ENCODE results near the gene DMAP1. TPM values are rescaled to one million over a fixed set of nuclear protein-coding genes. Genes with fewer than 3 reads are reported as not detected.

Gene DMAP1, protein sequence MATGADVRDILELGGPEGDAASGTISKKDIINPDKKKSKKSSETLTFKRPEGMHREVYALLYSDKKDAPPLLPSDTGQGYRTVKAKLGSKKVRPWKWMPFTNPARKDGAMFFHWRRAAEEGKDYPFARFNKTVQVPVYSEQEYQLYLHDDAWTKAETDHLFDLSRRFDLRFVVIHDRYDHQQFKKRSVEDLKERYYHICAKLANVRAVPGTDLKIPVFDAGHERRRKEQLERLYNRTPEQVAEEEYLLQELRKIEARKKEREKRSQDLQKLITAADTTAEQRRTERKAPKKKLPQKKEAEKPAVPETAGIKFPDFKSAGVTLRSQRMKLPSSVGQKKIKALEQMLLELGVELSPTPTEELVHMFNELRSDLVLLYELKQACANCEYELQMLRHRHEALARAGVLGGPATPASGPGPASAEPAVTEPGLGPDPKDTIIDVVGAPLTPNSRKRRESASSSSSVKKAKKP
- total RNA-seq (2021; ENCODE audit: unreplicated experiment) (27.8 TPM), Bru-seq, nascent RNA (percentile 71 among the genes with signal in this experiment), BruChase-seq, experiment 1, labeled RNA remaining after a 6-hour chase (percentile 91 among the genes with signal in this experiment), BruChase-seq, experiment 2, labeled RNA remaining after a 2-hour chase (percentile 88 among the genes with signal in this experiment)
- polyA plus RNA-seq (2012): 23.6 and 24.0 TPM in 2 replicates
- long read RNA-seq, full-length matches to known transcripts: 32 of 59 reads
- long read RNA-seq, partial matches to known transcripts: 9 of 59 reads
- long read RNA-seq, other reads (novel, unspliced or antisense): 18 of 59 reads

DNA sequence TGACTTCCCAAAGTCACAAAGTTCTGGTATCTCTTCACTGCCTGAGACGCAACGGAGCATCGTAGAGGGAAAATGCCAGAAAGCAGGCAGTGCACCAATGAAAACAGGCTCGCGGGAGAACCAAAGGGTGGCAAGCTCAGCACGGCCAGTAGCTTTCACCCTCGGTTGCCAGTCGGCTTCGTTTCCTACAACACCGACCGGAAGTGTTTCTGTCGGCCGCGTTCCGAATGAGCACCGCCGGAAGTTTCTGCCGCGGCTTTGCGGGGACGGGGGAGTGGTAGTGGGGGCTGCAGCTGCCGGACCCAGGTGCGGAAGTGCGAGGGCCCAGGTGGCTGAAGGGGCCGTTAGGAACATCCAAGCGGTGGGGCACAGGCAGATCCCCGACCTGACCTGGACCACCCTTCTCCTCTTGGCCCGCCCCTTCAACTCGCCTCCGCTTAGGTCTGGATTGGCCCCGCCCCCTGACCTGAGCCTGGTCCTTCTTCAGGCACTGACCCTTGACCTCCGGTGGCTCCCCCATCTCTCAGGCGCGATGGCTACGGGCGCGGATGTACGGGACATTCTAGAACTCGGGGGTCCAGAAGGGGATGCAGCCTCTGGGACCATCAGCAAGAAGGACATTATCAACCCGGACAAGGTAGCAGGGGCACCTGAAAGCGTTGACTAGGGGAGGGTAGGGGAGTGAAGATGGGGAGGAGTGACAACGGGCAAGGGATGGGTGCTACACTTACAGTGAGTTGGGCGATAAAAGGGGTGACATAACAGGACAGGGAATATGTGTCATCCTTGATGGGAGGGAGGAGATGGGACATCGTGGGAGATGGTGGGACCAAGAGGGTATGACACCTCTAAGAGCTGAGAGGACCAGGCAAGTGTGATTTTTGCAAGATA lies at the start of gene DMAP1:
DMAP1 (plus strand) TSS at position 250 of the 891 bp plus-strand sequence; CDS start at position 533, 283 bp downstream.
- CTCF ChIA-PET: interaction anchor here (0.7 to 1.4 kb wide), 3 partner anchors 110 to 165 kb away, joined by 3 read pairs; no protein-coding TSS in a partner anchor
- POLR2A ChIA-PET: interaction anchor here (0.7 to 0.8 kb wide), 2 partner anchors 59 to 314 kb away, joined by 3 to 4 read pairs; no protein-coding TSS in a partner anchor
- Histone ChIP-seq H3K27me3 (ENCODE audit: insufficient read depth, low read length) (no peaks in the 10 kb centered on the region), H3K79me2 (ENCODE audit: insufficient read depth, low read length) (no peaks in the 10 kb centered on the region; the same call in 1 of the 2 replicates), H3K4me1 (ENCODE audit: control insufficient read depth in 1 of 2, insufficient read depth in 2 of 2, low read length in 2 of 2) (peaks cover 10 to 23% of the 10 kb centered on the region in 2 experiments; a peak in 3 of 4 replicates), H2AFZ (ENCODE audit: low read depth, low read length, poor library complexity, severe bottlenecking) (peak within 1 kb of the TSS; percentile 89), H3K9ac (ENCODE audit: low read length) (peak within 1 kb of the TSS; percentile 71), H3K36me3 (ENCODE audit: control insufficient read depth in 1 of 2, insufficient read depth in 2 of 2, low read length in 2 of 2) (peaks cover 0 to 9% of the 10 kb centered on the region in 2 experiments; a peak in 1 of 4 replicates), H3K9me2 (ENCODE audit: insufficient read depth) (no peaks in the 10 kb centered on the region), H3K9me3 (ENCODE audit: control insufficient read depth in 1 of 2, insufficient read depth in 1 of 2, low read depth in 1 of 2, low read length in 2 of 2) (no peaks in the 10 kb centered on the region), H3K4me3 (replicated peaks in 1 of 2; ENCODE audit: low read depth in 1 of 2, low read length in 2 of 2) (peak within 1 kb of the TSS; percentile 95 to 97), H3K4me2 (ENCODE audit: low read length) (peak within 1 kb of the TSS; percentile 97), H4K20me1 (ENCODE audit: insufficient read depth) (no peaks in the 10 kb centered on the region), H3K27ac (ENCODE audit: low read depth, low read length) (peak within 1 kb of the TSS; percentile 36; the same call in 1 of the 2 replicates)
- TF ChIP-seq SRF (IDR thresholded peaks at IDR 0.05; ENCODE audit: low read depth) (peak; percentile 93), EGR1 (IDR thresholded peaks at IDR 0.05; ENCODE audit: low read depth) (peak; percentile 66), CBX3 (IDR thresholded peaks at IDR 0.05; ENCODE audit: low read depth) (peak; percentile 99), SP1 (IDR thresholded peaks at IDR 0.05; ENCODE audit: low read depth) (peak; percentile 86), TCF7L2 (IDR thresholded peaks at IDR 0.05; ENCODE audit: borderline replicate concordance, extremely low read depth, insufficient read depth, insufficient read length) (peak; percentile 71), RAD21 (IDR thresholded peaks at IDR 0.05; ENCODE audit: low read depth) (peak; percentile 50), EZH2 (IDR thresholded peaks at IDR 0.05) (no peak), POLR2AphosphoS5 (IDR thresholded peaks at IDR 0.05; ENCODE audit: low read depth, low read length) (peak; percentile 76), YY1 (IDR thresholded peaks at IDR 0.05; ENCODE audit: extremely low read depth, insufficient replicate concordance, low read depth, low read length) (peak; percentile 89)
- TF ChIP-seq, protein P1, sequence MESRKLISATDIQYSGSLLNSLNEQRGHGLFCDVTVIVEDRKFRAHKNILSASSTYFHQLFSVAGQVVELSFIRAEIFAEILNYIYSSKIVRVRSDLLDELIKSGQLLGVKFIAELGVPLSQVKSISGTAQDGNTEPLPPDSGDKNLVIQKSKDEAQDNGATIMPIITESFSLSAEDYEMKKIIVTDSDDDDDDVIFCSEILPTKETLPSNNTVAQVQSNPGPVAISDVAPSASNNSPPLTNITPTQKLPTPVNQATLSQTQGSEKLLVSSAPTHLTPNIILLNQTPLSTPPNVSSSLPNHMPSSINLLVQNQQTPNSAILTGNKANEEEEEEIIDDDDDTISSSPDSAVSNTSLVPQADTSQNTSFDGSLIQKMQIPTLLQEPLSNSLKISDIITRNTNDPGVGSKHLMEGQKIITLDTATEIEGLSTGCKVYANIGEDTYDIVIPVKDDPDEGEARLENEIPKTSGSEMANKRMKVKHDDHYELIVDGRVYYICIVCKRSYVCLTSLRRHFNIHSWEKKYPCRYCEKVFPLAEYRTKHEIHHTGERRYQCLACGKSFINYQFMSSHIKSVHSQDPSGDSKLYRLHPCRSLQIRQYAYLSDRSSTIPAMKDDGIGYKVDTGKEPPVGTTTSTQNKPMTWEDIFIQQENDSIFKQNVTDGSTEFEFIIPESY (IDR thresholded peaks at IDR 0.05; ENCODE audit: extremely low read depth, insufficient replicate concordance, low read length): no peak
- TF ChIP-seq, protein P2, sequence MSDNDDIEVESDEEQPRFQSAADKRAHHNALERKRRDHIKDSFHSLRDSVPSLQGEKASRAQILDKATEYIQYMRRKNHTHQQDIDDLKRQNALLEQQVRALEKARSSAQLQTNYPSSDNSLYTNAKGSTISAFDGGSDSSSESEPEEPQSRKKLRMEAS (IDR thresholded peaks at IDR 0.05): peak; percentile 89
- TF ChIP-seq, protein P3, sequence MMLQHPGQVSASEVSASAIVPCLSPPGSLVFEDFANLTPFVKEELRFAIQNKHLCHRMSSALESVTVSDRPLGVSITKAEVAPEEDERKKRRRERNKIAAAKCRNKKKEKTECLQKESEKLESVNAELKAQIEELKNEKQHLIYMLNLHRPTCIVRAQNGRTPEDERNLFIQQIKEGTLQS (IDR thresholded peaks at IDR 0.05): no peak
- TF ChIP-seq, protein P4, sequence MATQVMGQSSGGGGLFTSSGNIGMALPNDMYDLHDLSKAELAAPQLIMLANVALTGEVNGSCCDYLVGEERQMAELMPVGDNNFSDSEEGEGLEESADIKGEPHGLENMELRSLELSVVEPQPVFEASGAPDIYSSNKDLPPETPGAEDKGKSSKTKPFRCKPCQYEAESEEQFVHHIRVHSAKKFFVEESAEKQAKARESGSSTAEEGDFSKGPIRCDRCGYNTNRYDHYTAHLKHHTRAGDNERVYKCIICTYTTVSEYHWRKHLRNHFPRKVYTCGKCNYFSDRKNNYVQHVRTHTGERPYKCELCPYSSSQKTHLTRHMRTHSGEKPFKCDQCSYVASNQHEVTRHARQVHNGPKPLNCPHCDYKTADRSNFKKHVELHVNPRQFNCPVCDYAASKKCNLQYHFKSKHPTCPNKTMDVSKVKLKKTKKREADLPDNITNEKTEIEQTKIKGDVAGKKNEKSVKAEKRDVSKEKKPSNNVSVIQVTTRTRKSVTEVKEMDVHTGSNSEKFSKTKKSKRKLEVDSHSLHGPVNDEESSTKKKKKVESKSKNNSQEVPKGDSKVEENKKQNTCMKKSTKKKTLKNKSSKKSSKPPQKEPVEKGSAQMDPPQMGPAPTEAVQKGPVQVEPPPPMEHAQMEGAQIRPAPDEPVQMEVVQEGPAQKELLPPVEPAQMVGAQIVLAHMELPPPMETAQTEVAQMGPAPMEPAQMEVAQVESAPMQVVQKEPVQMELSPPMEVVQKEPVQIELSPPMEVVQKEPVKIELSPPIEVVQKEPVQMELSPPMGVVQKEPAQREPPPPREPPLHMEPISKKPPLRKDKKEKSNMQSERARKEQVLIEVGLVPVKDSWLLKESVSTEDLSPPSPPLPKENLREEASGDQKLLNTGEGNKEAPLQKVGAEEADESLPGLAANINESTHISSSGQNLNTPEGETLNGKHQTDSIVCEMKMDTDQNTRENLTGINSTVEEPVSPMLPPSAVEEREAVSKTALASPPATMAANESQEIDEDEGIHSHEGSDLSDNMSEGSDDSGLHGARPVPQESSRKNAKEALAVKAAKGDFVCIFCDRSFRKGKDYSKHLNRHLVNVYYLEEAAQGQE (IDR thresholded peaks at IDR 0.05; ENCODE audit: low read depth): no peak
- RAD21 ChIA-PET (ENCODE audit: low non-redundant PET in 1 of 2, low total read pairs in 2 of 2, uncharacterized antibody in 2 of 2, unreplicated experiment in 2 of 2): interaction anchor here in 1 of 2 experiments (0.9 kb wide), 1 partner anchor 110 kb away, joined by 3 read pairs; no protein-coding TSS in a partner anchor
- ATAC-seq (peak; percentile 81), DNase-seq (ENCODE audit: low read depth, low spot score) (peak; percentile 67)
- BruUV-seq (replicated peaks): TSS peak; percentile 69
- intact Hi-C loops (cut with micrococcal nuclease): no loop called here

All from HCT116 (cell line).